Panc1 (cell line): ENCODE results near the gene DSCAM. TPM values are rescaled to one million over a fixed set of nuclear protein-coding genes. Genes with fewer than 3 reads are reported as not detected.

Experiments used
- ATAC-seq: fragments of 200-7000 bp; cut with Tn5 transposase; 2 replicates; pipeline ENCODE4 v1.9.1; 2020; ENCODE audit warnings: mild to moderate bottlenecking, moderate library complexity
- BruUV-seq: library from RNA; stranded (reverse); fragments of 400-500 nt; replicated peaks from 2 replicates; lab custom pipeline; 2021; lab: Mats Ljungman, UMichigan
- CTCF ChIA-PET: fragments of 300-600 bp; sonication (Branson Sonifier 250); formaldehyde crosslinking; loops from one replicate; lab custom pipeline; 2022; ENCODE audit warnings: antibody characterized with exemption; lab: Charles Lee
- POLR2A ChIA-PET: fragments of 300-600 bp; sonication (Branson Sonifier 250); formaldehyde crosslinking; loops from one replicate; lab custom pipeline; 2022; ENCODE audit warnings: antibody characterized with exemption; lab: Charles Lee
- DNase-seq: peaks from one replicate; pipeline ENCODE4 v3.0.0-alpha.2; 2010; ENCODE audit warnings: low read depth, low spot score
- H3K27ac ChIP-seq: 2 replicates; pipeline ENCODE4 v1.5.1; 2011; ENCODE audit warnings: mild to moderate bottlenecking, low read length, inconsistent platforms
- H3K27me3 ChIP-seq: fragments of 200-500 bp; sonication (Bioruptor generic); 2 replicates; pipeline ENCODE4 v1.6.0; 2014; ENCODE audit warnings: low read length, inconsistent platforms; ENCODE audit not compliant: control insufficient read depth, insufficient read depth
- H3K36me3 ChIP-seq: fragments of 200-500 bp; sonication (Bioruptor generic); 2 replicates; pipeline ENCODE4 v1.5.1; 2014; ENCODE audit warnings: inconsistent platforms, mild to moderate bottlenecking, low read length, moderate library complexity; ENCODE audit not compliant: control insufficient read depth, insufficient read depth
- H3K4me1 ChIP-seq: 2 replicates; pipeline ENCODE4 v1.5.1; 2011; ENCODE audit warnings: inconsistent platforms, mild to moderate bottlenecking, low read length, moderate library complexity; ENCODE audit not compliant: control insufficient read depth, insufficient read depth
- H3K4me3 ChIP-seq, 2 experiments: 2 replicates each; pipeline ENCODE4 v1.5.1; 2011 to 2012; ENCODE audit warnings: low read depth in 2 of 2, low read length in 2 of 2, mild to moderate bottlenecking in 2 of 2, inconsistent platforms in 1 of 2, moderate library complexity in 1 of 2
- H3K9me3 ChIP-seq: fragments of 200-500 bp; sonication (Bioruptor generic); 2 replicates; pipeline ENCODE4 v1.5.1; 2014; ENCODE audit warnings: low read depth, mild to moderate bottlenecking, inconsistent platforms, low read length, moderate library complexity; ENCODE audit not compliant: control insufficient read depth, insufficient read depth
- CTCF ChIP-seq: fragments of 450-650 bp; IDR thresholded peaks from 2 replicates; pipeline ENCODE4 v1.5.1; 2017; ENCODE audit warnings: mild to moderate bottlenecking
- POLR2AphosphoS5 ChIP-seq: IDR thresholded peaks from 2 replicates; pipeline ENCODE4 v1.6.1; 2012; ENCODE audit warnings: mild to moderate bottlenecking, low read depth, low read length, moderate library complexity
- REST ChIP-seq, 2 experiments: IDR thresholded peaks; 2 replicates each; pipeline ENCODE4 v1.6.1; 2011 to 2012; ENCODE audit warnings: low read depth in 2 of 2, control low read depth in 1 of 2, low read length in 1 of 2, mild to moderate bottlenecking in 1 of 2, moderate library complexity in 1 of 2; ENCODE audit not compliant: insufficient read depth in 1 of 2
- SIN3A ChIP-seq: IDR thresholded peaks from 2 replicates; pipeline ENCODE4 v1.6.1; 2012; ENCODE audit warnings: low read depth, mild to moderate bottlenecking, low read length, moderate library complexity, borderline replicate concordance; ENCODE audit not compliant: insufficient read depth
- TCF7L2 ChIP-seq: IDR thresholded peaks from 2 replicates; pipeline ENCODE4 v1.6.1; 2011; ENCODE audit warnings: mild to moderate bottlenecking, low read depth, low read length, inconsistent platforms
- in situ Hi-C: cut with HindIII; loops from 2 replicates; pipeline ENCODE4 v1.10.0; 2016; ENCODE audit warnings: low sequenced_read_pairs, low pct_unique_long_range_greater_than_20kb
- intact Hi-C: fragments of 100-400 bp; cut with micrococcal nuclease; formaldehyde crosslinking; loops from one replicate; pipeline ENCODE4 v1.10.0; 2022; ENCODE audit not compliant: unreplicated experiment
- total RNA-seq: library from RNA; stranded (reverse); gene quantifications from one replicate; pipeline ENCODE4 v1.2.1, GENCODE V29; 2021; ENCODE audit not compliant: unreplicated experiment

Gene DSCAM
- total RNA-seq, 1 experiment from 2014 or later: not detected

- DNase-seq (no peak), ATAC-seq (no peak)
- in situ Hi-C loops (no loop called here), intact Hi-C loops (no loop called here)
- no peaks in the 10 kb centered on the region for H3K9me3 ChIP-seq
- no peaks in the 10 kb centered on the region for H3K36me3 ChIP-seq
- TF ChIP-seq POLR2AphosphoS5 (no peak), REST (IDR thresholded peaks at IDR 0.05; ENCODE audit: insufficient read depth in 1 of 2, low read depth in 2 of 2, low read length in 1 of 2) (no peak), CTCF (no peak), TCF7L2 (no peak), SIN3A (no peak)
- no peaks in the 10 kb centered on the region for H3K27me3 ChIP-seq
- no peak overlapping the region for H3K4me3 ChIP-seq
- no peaks in the 10 kb centered on the region for H3K4me1 ChIP-seq
- POLR2A ChIA-PET: no interaction called here
- CTCF ChIA-PET: no interaction called here
- BruUV-seq: no TSS peak
- H3K27ac ChIP-seq: no peak overlapping the region
These were observed 306.7 kb downstream of the DSCAM start for GRCh38 chr21:40540216-40540615.

- Histone ChIP-seq H3K4me3 (no peak overlapping the region), H3K36me3 (no peaks in the 10 kb centered on the region), H3K4me1 (no peaks in the 10 kb centered on the region), H3K27me3 (no peaks in the 10 kb centered on the region), H3K9me3 (no peaks in the 10 kb centered on the region), H3K27ac (no peak overlapping the region)
- TF ChIP-seq REST (IDR thresholded peaks at IDR 0.05; ENCODE audit: insufficient read depth in 1 of 2, low read depth in 2 of 2, low read length in 1 of 2) (no peak), POLR2AphosphoS5 (no peak), TCF7L2 (no peak), SIN3A (no peak), CTCF (no peak)
- POLR2A ChIA-PET: no interaction called here
- CTCF ChIA-PET: no interaction called here
- no TSS peak for BruUV-seq
- in situ Hi-C loops: no loop called here
- ATAC-seq (no peak), DNase-seq (no peak)
- intact Hi-C loops: no loop called here
These were observed 312.1 kb downstream of the DSCAM start for GRCh38 chr21:40534886-40535285.
